Spleen (tissue), 11 donors: ENCODE data around the gene PITPNC1. TPM values are rescaled to one million over a fixed set of nuclear protein-coding genes. Genes with fewer than 3 reads are reported as not detected.

Experiments
- DNase-seq: peaks from one replicate; pipeline ENCODE4 v3.0.0-alpha.2; 2020
- H3K27ac ChIP-seq, 8 donors: fragments of 200-600 bp; sonication (generic) in 7 of 8; 1 replicate in 4 of 8; 2 replicates in 4 of 8; pipeline versions ENCODE4 v1.5.0 to v1.8.0; 2016 to 2021; ENCODE audit warnings: inconsistent platforms in 4 of 8, mild to moderate bottlenecking in 4 of 8, moderate library complexity in 1 of 8
- H3K27me3 ChIP-seq, 7 donors: fragments of 200-600 bp; sonication (generic) in 6 of 7; replicated peaks in 1 of 7; 1 replicate in 4 of 7; 2 replicates in 3 of 7; pipeline versions ENCODE4 v1.5.0 to v1.8.0; 2016 to 2021; ENCODE audit warnings: inconsistent platforms in 3 of 7, mild to moderate bottlenecking in 1 of 7
- H3K36me3 ChIP-seq, 6 donors: fragments of 200-600 bp; sonication (generic) in 5 of 6; 1 replicate in 4 of 6; 2 replicates in 2 of 6; pipeline versions ENCODE4 v1.5.0 to v1.8.0; 2016 to 2021; ENCODE audit warnings: inconsistent platforms in 2 of 6
- H3K4me1 ChIP-seq, 6 donors: fragments of 200-600 bp; sonication (generic) in 5 of 6; 1 replicate in 3 of 6; 2 replicates in 3 of 6; pipeline versions ENCODE4 v1.5.0 to v1.8.0; 2016 to 2021; ENCODE audit warnings: inconsistent platforms in 3 of 6
- H3K4me3 ChIP-seq, 8 donors: fragments of 200-600 bp; sonication (generic) in 7 of 8; 1 replicate in 4 of 8; 2 replicates in 4 of 8; pipeline versions ENCODE4 v1.5.0 to v1.8.0; 2016 to 2021; ENCODE audit warnings: inconsistent platforms in 4 of 8, mild to moderate bottlenecking in 4 of 8, moderate library complexity in 2 of 8
- H3K9me3 ChIP-seq, 8 donors: fragments of 200-600 bp; sonication (generic) in 7 of 8; 1 replicate in 4 of 8; 2 replicates in 4 of 8; pipeline versions ENCODE4 v1.5.0 to v1.8.0; 2016 to 2021; ENCODE audit warnings: inconsistent platforms in 4 of 8
- POLR2A ChIP-seq, 3 donors: fragments of 450-650 bp; IDR thresholded peaks; one replicate each; pipeline ENCODE4 v1.5.1; 2017; ENCODE audit warnings: antibody characterized with exemption in 3 of 3, mild to moderate bottlenecking in 1 of 3
- POLR2AphosphoS5 ChIP-seq, 3 donors: sonication (generic); formaldehyde crosslinking; IDR thresholded peaks; one replicate each; pipeline ENCODE4 v1.5.1; 2017; ENCODE audit warnings: antibody characterized with exemption in 3 of 3
- WGBS, 5 donors: extraction: QIAGEN DNeasy Blood & Tissue Kit in 3 of 5; methylation state at CpG; one replicate each; pipeline versions ENCODE4 v1.1.5 to v1.1.7; 2013 to 2018; 5-methylcytosine and 5-hydroxymethylcytosine counted together
- intact Hi-C: fragments of 100-400 bp; cut with DNase I; formaldehyde crosslinking; loops from one replicate; pipeline ENCODE4 v1.15.0; 2023; ENCODE audit warnings: low total_unique reads
- polyA plus RNA-seq, 3 donors: library from polyadenylated mRNA; stranded (reverse); fragments of 200-250 nt; gene quantifications; one replicate each; pipeline ENCODE4 v1.2.1, GENCODE V29; 2013
- total RNA-seq, 7 donors: library from RNA; depleted of rRNA in 3 of 7; stranded (reverse); fragments of >200 nt in 3 of 7; fragmentation: NEBNext Ultra II Directional in 4 of 7; extraction: Animal tissue kit (Norgen Biotek cat#: 25700) in 4 of 7; gene quantifications; one replicate each; pipeline versions ENCODE4 v1.1.0 to v1.2.1, GENCODE V29; 2016 to 2021
- TF ChIP-seq, protein P1 (sequence below), 11 experiments: fragments of 200-600 bp in 7 of 11; fragments of 450-650 bp in 4 of 11; sonication (generic) in 4 of 11; IDR thresholded peaks in 8 of 11; conservative IDR thresholded peaks in 3 of 11; 1 replicate in 7 of 11; 2 replicates in 4 of 11; pipeline versions ENCODE4 v1.4.0 to v1.8.0; 2016 to 2021; ENCODE audit warnings: antibody characterized with exemption in 11 of 11, inconsistent platforms in 4 of 11, mild to moderate bottlenecking in 1 of 11
- donor health status: healthy with polysubstance abuse.
- donor health status: DM: no; HTN: no; CAD: no; lungs with moderate emphysema.
- donor health status: DM: no; HTN: no; CAD: no.
- donor health status: Bipolar disorder and iron deficiency.
- donor health status: healthy.
- donor health status: DM: no; HTN: no; CAD: no.
- donor health status: DM: yes; HTN: yes; CAD: no.

The PITPNC1 gene
- total and polyA plus RNA-seq, 10 donors, result 5.8 to 33.8 (median 18.8) TPM

DNA sequence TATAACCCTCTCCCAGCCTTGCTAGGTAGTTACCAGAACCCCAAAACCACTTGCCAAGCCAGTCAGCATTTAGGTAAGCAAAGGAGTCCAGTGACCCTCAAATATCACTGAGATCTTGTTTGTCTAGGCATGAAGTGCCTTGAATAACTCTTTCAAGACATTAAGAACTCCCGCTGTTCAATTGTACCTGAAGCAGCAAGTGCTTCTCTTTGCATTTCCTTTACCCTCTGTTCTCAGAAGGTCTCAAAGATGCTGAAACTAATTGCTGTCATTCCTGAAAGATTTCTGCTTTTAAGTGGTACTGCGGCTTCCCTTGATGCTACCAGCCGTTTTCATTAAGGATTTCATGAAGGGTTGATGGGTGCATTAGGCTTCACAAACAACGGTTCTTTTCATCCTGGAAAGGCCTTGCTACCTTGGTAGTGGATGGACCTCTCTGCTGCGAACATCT, 142.7 kb downstream of the PITPNC1 start:
- Histone ChIP-seq H3K27ac (peak overlapping the region in 5 of 8 donors; percentile 23 to 51 (median 34)), H3K4me3 (no peak overlapping the region), H3K9me3 (peaks cover 0 to 6% (median 0%) of the 10 kb centered on the region in 8 donors), H3K36me3 (no peaks in the 10 kb centered on the region), H3K4me1 (peaks cover 13 to 64% (median 36%) of the 10 kb centered on the region in 6 donors), H3K27me3 (no peaks in the 10 kb centered on the region)
- TF ChIP-seq, protein P1, sequence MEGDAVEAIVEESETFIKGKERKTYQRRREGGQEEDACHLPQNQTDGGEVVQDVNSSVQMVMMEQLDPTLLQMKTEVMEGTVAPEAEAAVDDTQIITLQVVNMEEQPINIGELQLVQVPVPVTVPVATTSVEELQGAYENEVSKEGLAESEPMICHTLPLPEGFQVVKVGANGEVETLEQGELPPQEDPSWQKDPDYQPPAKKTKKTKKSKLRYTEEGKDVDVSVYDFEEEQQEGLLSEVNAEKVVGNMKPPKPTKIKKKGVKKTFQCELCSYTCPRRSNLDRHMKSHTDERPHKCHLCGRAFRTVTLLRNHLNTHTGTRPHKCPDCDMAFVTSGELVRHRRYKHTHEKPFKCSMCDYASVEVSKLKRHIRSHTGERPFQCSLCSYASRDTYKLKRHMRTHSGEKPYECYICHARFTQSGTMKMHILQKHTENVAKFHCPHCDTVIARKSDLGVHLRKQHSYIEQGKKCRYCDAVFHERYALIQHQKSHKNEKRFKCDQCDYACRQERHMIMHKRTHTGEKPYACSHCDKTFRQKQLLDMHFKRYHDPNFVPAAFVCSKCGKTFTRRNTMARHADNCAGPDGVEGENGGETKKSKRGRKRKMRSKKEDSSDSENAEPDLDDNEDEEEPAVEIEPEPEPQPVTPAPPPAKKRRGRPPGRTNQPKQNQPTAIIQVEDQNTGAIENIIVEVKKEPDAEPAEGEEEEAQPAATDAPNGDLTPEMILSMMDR (IDR thresholded peaks at IDR 0.05 in 8 of 11, conservative IDR thresholded peaks at IDR 0.05 in 3 of 11), result no peak
- TF ChIP-seq POLR2AphosphoS5 (IDR thresholded peaks at IDR 0.05) (no peak), POLR2A (IDR thresholded peaks at IDR 0.05) (no peak)
- WGBS, 5 donors, result 75 to 86% (median 80%) methylated on average over 5 of the region's 5 CpGs
- DNase-seq, result no peak
- intact Hi-C loops, result no loop called here

DNA sequence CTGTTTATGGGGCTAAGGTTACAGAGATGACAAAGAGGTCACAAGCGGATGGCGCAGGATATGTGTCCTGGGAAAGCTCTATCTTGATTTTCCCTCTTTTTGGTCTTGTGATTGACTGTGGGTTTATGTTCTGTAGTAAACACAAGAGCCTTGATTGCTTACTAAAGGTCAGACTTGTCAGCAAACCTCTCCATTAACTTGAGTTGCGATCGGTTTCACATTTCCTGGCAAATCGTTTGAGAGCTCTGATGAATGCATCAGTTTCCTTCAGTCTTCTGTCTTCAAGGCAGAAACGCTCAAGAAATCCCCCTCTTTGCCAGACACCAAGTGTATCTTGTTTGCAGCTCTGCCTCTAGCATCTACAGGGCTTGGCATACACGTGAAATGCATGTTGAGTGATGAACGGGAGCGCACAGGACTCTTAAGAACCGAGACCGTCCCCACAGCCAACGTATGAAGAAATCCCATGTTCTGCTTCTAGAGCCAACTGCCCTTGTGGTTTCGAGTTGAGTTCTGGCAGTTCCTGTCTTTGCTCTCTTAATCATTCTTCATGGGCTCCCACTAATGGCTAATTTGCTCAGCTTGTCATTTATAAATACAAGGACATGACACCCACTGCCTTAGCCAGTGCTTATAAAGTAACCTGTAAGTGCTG, 143.3 kb downstream of the PITPNC1 start:
- DNase-seq, result no peak
- Histone ChIP-seq H3K36me3 (no peaks in the 10 kb centered on the region), H3K9me3 (peaks cover 0 to 6% (median 0%) of the 10 kb centered on the region in 8 donors), H3K4me3 (peak overlapping the region in 3 of 8 donors; percentile 8 to 32 (median 17)), H3K4me1 (peaks cover 13 to 58% (median 31%) of the 10 kb centered on the region in 6 donors), H3K27me3 (no peaks in the 10 kb centered on the region), H3K27ac (peak overlapping the region in 6 of 8 donors; percentile 17 to 51 (median 34))
- TF ChIP-seq, protein P1 (IDR thresholded peaks at IDR 0.05 in 8 of 11, conservative IDR thresholded peaks at IDR 0.05 in 3 of 11), result no peak
- TF ChIP-seq POLR2AphosphoS5 (IDR thresholded peaks at IDR 0.05), result peak in 1 of 3 donors; percentile 15
- intact Hi-C loops, result no loop called here
- 32 to 39% (median 37%) methylated on average over 13 of the region's 13 CpGs for WGBS, 5 donors

DNA sequence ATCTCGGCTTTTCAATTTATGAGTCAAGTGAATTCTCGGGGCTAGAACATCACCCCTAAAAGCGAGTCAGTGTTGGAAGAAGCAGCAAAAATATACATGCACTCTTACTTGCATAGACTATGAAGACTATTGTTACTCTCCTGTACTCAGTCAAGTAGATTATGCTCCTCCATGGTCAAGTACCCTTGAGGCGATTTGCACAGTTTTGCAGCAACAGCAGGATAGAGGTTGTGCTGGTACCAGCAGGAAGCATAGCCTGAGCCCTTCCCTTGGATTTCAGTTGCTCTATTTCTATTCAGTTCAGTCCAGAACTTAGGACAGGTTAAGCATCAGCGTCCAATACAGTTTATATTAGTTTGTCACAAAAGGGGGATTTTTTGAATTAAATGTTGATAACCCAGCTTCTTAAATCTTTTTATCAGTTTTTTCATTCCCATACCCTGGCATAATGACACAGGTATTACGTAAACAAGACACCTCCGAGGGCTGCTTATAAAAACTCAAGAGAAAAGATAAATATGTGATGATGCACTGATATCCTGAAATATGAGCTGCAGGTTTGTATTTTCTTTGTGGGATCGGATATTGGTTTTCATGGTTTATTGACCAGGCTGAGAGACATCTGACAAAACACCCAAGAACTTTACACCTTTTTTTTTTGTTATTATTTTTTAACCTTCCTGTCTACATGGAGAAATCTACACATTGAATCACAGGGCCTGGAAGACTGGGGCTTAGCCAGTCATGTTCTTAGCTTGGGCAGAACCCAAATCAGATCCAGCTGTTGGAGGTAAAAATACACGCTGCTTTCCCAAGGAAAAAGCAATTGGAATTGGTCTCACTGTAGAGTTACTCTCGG, 144.1 kb downstream of the PITPNC1 start:
- no peak for DNase-seq
- peak overlapping the region in 4 of 8 donors; percentile 17 to 46 (median 34) for H3K27ac ChIP-seq
- H3K4me3 ChIP-seq, result no peak overlapping the region
- peaks cover 0 to 6% (median 0%) of the 10 kb centered on the region in 8 donors for H3K9me3 ChIP-seq
- intact Hi-C loops, result no loop called here
- WGBS, 5 donors, result 80 to 89% (median 82%) methylated on average over 10 of the region's 10 CpGs
- no peaks in the 10 kb centered on the region for H3K27me3 ChIP-seq
- H3K4me1 ChIP-seq, result peaks cover 8 to 50% (median 23%) of the 10 kb centered on the region in 6 donors
- no peaks in the 10 kb centered on the region for H3K36me3 ChIP-seq
- TF ChIP-seq, protein P1 (IDR thresholded peaks at IDR 0.05 in 8 of 11, conservative IDR thresholded peaks at IDR 0.05 in 3 of 11), result no peak
- no peak for TF ChIP-seq POLR2AphosphoS5 (IDR thresholded peaks at IDR 0.05)
- no peak for TF ChIP-seq POLR2A (IDR thresholded peaks at IDR 0.05)

DNA sequence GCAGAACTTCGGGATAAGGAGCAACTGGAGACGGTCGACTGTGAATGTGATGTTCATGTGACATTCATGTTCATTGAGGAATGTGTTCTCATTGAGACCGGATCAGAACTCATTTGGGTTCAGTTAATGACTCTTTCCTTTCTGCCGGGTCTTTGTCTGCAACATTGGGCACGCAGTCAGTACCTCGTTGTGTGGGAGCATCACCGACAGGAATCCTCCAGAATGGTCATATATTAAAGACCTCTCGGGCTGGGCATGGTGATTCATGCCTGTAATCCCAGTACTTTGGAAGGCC, 144.6 kb downstream of the PITPNC1 start:
- TF ChIP-seq, protein P1 (IDR thresholded peaks at IDR 0.05 in 8 of 11, conservative IDR thresholded peaks at IDR 0.05 in 3 of 11), result no peak
- TF ChIP-seq POLR2A (IDR thresholded peaks at IDR 0.05), result no peak
- no peak for TF ChIP-seq POLR2AphosphoS5 (IDR thresholded peaks at IDR 0.05)
- no peak overlapping the region for H3K27ac ChIP-seq
- 89 to 97% (median 95%) methylated on average over 9 of the region's 9 CpGs for WGBS, 5 donors
- intact Hi-C loops, result no loop called here
- no peaks in the 10 kb centered on the region for H3K27me3 ChIP-seq
- no peak overlapping the region for H3K4me3 ChIP-seq
- H3K9me3 ChIP-seq, result peaks cover 0 to 6% (median 0%) of the 10 kb centered on the region in 8 donors
- H3K4me1 ChIP-seq, result peaks cover 5 to 46% (median 22%) of the 10 kb centered on the region in 6 donors
- no peak for DNase-seq
- no peaks in the 10 kb centered on the region for H3K36me3 ChIP-seq
